OCI-LY7 (cell line): Measurements from ENCODE around the gene LDAF1.

Source experiments
- CTCF ChIP-seq: fragments of 200-600 bp; sonication (generic); conservative IDR thresholded peaks from 2 replicates; pipeline ENCODE4 v1.5.1; 2014; ENCODE audit warnings: mild to moderate bottlenecking, antibody characterized with exemption, low read length, moderate library complexity, mixed read lengths
- EZH2phosphoT487 ChIP-seq: fragments of 200-600 bp; sonication (generic); IDR thresholded peaks from 2 replicates; pipeline ENCODE4 v1.6.1; 2018; ENCODE audit warnings: low read depth, borderline replicate concordance, mild to moderate bottlenecking, mixed run types, antibody characterized with exemption, low read length, moderate library complexity, mixed read lengths

DNA sequence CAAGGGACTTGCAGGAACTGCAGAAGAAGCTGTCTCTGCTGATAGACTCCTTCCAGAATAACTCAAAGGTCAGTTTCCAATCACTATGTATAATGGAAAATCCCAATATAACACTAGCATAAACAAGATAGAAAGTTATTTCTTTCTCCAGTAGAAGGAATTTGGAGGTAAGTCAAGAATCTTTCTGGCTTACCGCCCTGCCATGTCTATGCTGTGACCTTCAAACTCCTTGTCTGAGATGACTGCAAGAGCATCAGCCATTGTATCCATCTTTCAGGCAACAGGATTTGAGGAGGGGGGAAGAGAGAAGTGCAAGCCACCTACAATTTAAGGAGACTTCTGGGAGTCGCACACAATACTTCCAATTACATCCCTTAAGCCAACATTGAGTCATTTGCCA is 2.7 kb downstream of the LDAF1 start:
- no peak for TF ChIP-seq CTCF
- no peak for TF ChIP-seq EZH2phosphoT487
